HG03139 (cell line): ENCODE measurements around the gene HMGCL.
A peak's percentile ranks its signal among the peaks of the same experiment; 100 is the strongest.
"Not testable (repeated sequence)": the region's sequence is repeated elsewhere in the genome, so short reads cannot be mapped to it uniquely, and the experiment has no call there.

Experiments
- ATAC-seq: cut with Tn5 transposase; IDR thresholded peaks from one replicate; pipeline ENCODE4 v1.9.1; 2021; ENCODE audit not compliant: unreplicated experiment

HMGCL gene

GRCh38 chr1:23825076-23825761 is at the start of gene HMGCL:
Gene HMGCL, minus strand, starts transcription at chr1:23825429. Its CDS starts 14 bp downstream, at chr1:23825415.
- ATAC-seq = no peak

DNA sequence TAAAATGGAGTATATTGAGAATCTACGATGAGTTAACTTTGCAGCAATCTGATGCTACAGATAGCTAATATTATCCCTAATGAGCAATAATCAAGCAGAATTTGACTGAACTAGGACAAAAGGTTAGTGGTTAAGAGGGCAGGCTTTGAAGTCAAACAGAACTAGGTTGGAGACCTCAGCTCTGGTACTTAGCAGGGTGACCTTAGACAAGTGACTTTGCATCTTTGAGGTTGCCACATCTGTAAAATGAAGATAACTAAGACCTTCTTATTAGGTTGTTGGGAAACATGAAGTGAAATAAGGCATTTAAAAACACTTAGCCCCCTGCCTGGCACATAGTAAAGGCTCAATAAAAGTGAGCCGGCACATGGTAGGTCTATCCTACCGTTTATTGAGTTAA is 47.2 kb upstream of the HMGCL start:
- ATAC-seq = no peak

DNA sequence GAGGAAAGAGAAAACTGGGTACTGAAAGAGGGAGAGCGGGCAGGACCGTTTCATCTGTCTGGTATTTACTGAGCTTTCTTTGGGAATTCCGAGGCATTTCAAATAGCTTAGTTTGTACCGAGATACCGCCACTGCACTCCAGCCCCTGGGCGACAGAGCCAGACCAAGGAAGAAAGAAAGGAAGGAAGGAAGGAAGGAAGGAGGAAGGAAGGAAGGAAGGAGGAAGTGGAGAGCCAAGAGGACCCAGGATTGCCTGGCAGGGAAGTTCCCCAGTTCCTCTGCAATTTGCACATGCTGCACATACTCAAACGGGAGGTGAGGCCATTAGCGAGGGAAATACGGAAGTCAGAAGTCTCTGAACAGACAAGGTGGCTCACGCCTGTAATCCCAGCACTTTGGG is 43.8 kb upstream of the HMGCL start:
- ATAC-seq = no peak

GRCh38 chr1:23868557-23869016 is 43.4 kb upstream of the HMGCL start:
- ATAC-seq = peak; percentile 6

DNA sequence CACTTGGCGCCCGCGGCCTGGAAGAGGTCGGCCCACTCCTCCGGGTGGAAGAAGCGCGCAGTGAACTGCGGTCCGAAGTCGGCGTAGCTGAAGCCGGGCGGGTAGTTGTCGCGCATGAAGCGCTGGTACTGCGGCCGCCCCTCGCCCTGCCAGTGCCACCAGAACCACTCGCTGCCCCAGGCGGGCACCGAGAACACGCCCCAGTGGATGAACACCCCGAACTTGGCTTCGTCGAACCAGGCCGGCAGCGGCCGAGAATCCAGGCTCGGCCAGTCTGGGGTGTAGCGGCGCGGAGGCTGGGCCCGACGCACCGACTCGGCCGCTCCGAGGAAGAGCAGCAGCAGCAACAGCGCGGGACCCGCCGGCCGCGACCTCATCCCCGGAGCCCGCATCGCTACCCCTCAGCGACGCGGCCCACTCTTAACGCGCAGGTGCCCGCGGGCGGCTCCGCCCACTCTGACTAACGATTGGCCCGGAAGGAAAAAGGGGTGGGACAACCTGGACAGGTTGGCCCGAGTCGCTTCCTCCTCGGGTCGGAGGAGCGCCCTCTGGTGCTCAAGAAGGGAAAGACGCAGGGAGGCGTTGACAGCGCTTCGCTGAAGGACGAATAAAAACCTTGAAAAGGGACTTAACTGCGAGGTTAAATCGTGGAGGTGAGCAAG is 42.8 kb upstream of the HMGCL start, which contains the start of gene FUCA1:
FUCA1 (minus strand) TSS at position 396 of the 662 bp plus-strand sequence; CDS start at position 392, 4 bp downstream.
- ATAC-seq = peak; percentile 80

DNA sequence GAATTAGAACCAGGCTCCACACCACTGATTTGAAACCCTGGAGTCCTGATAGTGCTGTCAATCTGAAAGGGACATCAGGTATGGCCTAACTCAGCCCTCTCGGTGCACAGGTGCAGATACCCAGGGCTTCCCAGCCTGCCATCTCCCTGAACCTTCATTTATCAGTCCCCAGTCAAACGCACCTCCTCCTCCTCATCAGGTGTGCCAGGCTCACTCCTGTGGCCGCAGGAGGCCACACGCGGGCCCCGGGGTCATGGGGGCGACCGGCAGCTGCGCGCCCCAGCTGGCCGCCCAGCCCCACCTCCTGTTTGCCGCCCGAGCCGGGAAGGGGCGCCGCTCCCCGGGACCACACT is 42.3 kb upstream of the HMGCL start:
- no peak for ATAC-seq

DNA sequence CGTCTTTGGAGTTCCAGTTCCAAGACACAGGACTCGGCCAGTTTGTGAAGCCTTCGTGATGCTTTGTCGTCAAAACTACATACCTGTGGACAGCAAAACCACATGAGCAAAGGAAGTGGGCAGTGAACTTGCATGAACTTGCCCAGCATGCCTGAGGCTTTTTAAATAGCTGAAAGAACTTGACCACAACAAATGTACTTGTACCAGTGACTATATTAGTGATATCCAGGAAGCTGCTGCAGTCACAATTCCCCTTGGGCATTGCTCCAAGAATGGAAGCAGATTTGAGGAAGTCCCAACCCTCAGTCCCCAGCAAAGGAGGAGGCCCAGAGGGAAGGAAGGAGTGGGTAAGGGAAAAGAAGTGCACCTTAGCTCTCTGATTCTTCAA is 40.3 kb upstream of the HMGCL start:
- ATAC-seq = no peak

- ATAC-seq = no peak
Measured at GRCh38 chr1:23864801-23865542, 39.7 kb upstream of the HMGCL start.

- no peak for ATAC-seq
Measured at GRCh38 chr1:23862640-23863039, 37.4 kb upstream of the HMGCL start.

DNA sequence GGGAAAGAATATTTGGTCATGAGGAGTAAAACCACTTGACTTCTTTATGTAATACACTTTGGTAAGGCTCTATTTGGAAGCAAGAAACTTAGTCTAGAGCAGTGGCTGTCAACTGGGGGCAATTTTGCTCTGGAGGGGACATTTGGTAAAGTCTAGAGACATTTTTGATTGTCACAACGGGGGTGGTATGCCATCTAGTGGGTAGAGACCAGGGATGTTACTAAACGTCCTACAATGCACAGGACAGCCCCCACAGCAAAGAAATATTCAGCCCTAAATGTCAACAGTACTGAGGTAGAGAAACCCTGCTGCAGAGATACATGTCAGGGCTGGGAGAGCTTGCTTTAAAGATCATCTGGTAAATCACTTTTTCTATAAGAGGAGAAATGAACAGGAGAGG is 29.3 kb upstream of the HMGCL start:
- ATAC-seq = no peak

- ATAC-seq = not testable (repeated sequence)
Measured at GRCh38 chr1:23853124-23853523, 27.9 kb upstream of the HMGCL start.

- not testable (repeated sequence) for ATAC-seq
Measured at GRCh38 chr1:23851406-23851805, 26.2 kb upstream of the HMGCL start.

DNA sequence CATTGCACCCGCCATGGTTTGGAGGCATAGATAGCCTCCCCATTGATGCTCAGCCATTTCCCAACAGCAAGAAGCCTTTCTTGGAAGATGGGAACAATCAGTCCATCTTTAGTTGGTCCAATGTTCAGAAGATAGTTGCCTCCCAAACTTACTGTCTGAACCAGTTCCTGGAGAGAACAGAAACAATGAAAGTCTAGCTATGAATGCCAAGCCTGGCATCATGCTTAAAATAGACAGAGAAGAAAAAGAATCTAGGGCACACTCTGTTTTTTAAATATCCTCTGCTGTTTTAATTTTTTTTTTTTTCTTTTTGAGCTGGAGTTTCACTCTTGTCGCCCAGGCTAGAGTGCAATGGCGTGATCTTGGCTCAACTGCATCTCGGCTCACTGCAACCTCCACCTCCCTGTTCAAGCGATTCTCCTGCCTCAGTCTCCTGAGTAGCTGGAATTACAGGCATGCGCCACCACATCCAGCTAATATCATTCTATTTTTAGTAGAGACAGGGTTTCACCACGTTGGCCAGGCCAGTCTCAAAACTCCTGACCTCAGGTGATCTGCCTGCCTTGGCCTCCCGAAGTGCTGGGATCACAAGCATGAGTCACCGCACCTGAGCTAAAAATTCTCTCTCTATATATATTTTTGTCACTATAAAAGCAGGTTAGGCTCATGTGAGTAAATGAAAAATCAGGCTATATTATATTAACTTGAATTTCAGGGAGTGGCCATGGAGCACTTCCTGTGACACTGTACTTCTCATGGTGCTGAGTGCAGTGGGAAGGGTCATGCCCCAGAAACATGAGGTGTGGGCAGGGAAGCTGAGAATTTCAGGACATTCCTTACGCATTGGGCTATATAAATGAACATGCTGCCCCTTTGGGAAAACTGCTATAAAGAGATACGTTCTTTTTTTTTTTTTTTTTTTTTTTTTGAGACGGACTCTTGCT is 23.7 kb upstream of the HMGCL start:
- no peak for ATAC-seq

DNA sequence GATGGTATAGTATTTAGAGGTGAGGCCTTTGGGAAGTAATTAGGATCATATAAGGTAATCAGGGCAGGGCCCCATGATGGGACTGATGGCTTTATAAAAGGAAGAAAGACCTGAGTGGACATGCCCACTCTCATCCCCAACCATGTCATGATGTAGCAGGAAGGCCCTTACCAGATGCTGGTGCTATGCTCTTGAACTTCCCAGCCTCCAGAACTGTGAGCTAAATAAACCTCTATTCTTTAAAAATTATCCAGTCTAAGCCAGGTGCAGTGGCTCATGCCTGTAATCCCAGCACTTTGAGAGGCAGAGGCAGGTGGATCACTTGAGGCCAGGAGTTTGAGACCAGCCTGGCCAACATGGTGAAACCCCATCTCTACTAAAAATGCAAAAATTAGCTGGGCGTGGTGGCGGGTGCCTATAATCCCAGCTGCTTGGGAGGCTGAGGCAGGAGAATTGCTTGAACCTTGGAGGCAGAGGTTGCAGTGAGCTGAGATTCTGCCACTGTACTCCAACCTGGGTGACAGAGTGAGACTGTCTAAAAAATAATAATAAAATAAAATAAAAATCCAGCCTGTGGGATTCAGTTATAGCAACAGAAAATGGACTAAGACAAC is 22.4 kb upstream of the HMGCL start:
- not testable (repeated sequence) for ATAC-seq

- ATAC-seq = no peak
Measured at GRCh38 chr1:23845163-23845562, 19.9 kb upstream of the HMGCL start.

DNA sequence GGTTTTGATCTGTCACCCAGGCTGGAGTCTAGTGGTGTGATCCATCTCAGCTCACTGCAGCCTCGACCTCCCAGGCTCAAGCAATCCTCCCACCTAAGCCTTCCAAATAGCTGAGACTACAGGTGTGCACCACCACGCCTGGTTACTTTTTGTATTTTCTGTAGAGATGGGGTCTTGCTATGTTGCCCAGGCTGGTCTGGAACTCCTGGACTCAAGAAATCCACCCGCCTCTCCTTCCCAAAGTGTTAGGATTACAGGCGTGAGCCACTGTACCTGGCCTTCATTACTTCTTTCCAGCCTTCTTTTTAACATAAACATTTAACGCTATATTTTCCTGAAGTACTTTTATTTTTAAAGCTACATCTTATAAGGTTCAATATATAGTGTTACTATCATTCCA is 18.4 kb upstream of the HMGCL start:
- ATAC-seq = no peak

DNA sequence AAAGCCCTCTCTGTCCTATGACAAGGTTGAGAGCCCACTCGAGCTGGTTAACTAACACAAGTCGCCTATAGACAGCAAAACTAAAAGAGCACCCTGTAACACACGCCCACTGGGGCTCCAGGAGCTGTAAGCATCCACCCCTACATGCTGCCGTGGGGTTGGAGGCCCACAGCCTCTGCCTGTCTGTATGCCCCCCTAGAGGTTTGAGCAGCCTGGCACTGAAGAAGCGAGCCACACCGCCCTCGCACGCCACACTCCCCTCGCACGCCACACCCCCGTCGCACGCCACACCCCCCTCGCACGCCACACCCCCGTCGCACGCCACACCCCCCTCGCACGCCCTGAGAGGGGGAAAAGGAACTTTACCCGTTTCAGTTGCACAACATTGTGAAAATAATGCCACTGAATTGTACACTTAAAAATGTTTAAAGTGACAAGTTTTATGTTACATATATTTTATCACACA is 13.2 kb upstream of the HMGCL start:
- no peak for ATAC-seq

DNA sequence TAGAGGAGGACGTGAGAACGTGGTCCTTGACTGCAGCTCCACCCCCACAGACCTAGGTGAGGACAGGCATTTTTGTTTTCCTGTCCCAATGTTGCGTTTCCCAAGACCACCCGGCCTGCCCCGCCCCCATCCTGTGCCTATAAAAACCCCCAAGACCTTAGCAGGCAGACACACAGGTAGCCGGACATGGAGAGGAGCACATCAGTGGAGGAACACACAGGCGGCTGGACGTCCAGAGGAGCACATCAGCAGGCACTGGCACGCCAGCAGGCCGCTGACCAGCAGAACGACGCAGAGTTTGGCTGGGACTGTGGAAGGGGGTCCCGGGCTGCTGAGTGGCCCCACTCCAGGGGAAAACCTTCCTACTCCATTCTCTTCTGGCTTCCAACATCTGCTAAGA is 12.7 kb upstream of the HMGCL start:
- ATAC-seq = no peak

- ATAC-seq = no peak
Measured at GRCh38 chr1:23836037-23836436, 10.8 kb upstream of the HMGCL start.

DNA sequence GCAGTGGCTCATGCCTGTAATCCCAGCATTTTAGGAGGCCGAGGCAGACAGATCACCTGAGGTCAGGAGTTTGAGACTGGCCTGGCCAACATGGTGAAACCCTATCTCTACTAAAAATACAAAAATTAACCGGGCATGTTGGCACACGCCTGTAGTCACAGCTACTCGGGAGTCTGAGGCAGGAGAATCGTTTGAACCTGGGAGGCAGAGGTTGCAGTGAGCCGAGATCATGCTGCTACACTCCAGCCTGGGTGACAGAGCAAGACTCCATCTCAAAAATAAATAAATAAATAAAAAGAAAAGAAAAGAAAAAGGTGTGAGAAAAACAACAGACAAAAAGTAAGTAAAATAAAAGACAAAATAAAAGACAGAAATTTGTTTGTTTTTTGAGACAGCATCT is 8.9 kb upstream of the HMGCL start:
- not testable (repeated sequence) for ATAC-seq
